ENCODE results near the gene MCF2L2.
"Not testable (repeated sequence)": the region's sequence is repeated elsewhere in the genome, so short reads cannot be mapped to it uniquely, and the experiment has no call there.

Gene MCF2L2

GRCh38 chr3:183396662-183397391, 31.6 kb downstream of the MCF2L2 start:
- DNase-seq (ENCODE audit: low spot score): no peak

DNA sequence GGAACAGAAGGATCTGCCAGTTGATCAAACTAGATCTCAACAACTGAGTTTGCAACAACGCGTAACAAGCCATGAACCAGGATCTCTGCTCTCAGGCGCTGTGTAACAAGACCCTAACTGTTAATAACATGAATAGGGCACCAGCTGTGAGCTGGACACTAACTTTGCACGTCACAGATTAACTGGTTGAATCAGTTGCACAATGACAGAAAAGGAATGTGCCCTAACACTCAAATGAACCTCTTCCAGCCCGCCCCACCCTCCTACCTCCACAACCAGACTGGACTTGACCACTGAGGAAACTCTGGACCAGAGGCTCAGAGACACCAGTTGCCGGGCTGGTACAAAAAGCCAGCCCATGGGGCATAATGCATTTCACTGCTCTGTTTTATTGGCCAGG, 34.3 kb downstream of the MCF2L2 start:
- DNase-seq (ENCODE audit: low spot score): no peak

DNA sequence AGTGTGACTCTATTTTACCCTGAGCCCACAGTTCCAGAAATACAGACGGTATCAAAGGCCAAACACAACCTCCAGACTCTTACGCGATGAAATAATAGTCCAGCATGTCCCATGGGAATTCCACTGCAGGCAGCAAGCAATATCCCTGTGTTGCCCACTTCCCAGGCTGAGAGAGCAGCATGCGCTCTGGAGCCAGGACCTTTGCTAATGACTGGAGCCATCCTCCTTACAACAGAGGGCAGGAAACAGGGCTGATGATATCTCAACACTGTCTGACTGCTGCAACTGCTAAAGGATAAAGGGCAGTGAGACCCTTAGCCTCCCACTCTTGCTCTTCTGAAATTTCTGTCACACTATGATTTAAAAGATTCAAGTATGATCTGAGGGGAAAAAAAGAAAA, 34.8 kb downstream of the MCF2L2 start:
- DNase-seq (ENCODE audit: low spot score): no peak

DNA sequence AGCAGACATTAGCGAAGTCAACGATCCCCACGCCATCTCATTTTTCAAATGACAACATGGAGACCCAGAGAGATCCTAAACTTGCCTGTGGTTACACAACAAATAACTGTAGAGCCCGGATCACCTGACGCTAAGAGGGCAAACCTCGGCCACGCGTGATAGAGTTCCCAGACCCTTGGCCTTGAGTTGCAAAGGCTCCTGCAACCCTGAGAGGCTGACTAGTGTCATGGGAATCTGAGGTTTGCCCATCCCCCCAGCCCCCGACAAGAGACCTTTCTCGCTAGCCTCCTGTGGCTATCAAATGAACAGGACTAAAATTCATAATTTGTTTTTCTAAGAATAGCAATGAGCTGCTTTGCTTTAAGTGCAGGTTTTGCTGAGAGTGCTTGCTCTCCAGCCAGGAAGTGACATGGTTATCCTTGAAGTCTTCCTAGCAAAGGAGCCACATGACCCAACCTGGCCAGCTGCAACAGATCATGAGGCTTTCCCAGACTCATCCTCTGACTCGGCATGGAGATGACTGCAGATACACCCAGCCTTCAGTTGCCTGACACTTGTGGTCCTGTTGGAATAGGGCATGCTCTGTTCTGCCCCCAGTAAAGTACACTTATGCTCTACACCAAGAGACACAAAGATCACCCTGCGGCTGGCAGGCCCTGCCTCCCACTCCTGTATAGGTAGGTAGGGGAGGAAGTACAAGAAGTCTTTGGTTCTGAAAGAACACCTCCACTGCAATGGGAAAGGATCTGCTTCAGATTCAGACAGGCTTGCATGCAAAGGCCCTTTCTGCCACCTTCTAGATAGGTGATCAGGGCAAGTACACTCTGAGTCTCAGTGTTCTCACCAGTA, 36.0 kb downstream of the MCF2L2 start:
- no peak for DNase-seq (ENCODE audit: low spot score)

DNA sequence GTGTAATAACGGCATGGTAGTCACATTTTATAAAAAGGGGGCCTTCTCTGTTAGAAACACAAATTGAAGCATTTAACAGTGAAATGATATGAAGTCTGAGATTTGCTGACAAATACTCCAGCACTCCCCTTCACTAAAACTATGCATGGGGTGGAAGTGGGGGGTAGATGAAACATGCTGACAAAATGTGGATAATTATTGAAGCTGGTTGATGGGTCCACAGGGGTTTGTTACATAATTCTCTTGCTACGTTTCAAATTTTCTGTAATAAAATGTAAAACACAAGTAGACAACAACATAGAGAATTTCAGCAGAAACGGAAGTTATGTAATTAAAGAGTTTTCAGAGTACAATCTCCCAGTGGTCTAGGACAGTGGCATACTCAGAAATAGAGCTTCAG, 37.0 kb downstream of the MCF2L2 start:
- DNase-seq (ENCODE audit: low spot score): no peak

DNA sequence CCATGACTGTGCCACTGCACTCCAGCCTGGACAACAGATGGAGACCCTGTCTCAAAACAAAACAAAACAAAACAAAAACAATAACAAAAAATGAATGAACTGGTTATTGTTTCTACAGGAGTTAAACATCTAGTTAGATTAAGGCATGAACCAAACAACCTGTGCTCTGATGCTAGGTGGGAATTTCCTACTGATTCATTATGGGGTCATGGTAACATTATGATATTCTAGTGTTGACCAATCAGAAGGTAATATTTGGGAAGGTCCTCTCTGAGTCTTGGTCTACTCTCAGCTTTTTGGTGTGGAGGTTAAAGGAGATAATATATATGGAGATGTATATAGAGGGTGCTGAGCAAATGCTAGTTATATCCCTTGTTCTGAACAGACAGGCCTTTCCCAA, 37.6 kb downstream of the MCF2L2 start:
- DNase-seq (ENCODE audit: low spot score): no peak

- DNase-seq (ENCODE audit: low spot score): no peak
Measured at GRCh38 chr3:183388213-183388895, 40.1 kb downstream of the MCF2L2 start.

DNA sequence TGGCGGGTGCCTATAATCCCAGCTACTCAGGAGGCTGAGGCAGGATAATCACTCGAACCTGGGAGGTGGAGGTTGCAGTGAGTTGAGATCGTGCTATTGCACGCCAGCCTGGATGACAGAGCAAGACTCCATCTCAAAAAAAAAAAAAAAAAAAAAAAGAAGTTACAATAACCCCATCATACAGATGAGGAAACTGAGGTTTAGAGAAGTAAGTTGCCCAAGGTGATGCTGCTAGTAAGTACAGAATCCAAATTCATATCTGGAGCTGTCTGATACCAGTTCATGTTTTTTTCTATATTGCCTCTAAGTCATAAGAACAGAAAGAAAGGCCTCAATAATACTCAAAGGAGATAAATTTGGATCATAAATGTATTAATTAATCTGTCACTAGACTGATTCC, 40.6 kb downstream of the MCF2L2 start:
- no peak for DNase-seq (ENCODE audit: low spot score)

DNA sequence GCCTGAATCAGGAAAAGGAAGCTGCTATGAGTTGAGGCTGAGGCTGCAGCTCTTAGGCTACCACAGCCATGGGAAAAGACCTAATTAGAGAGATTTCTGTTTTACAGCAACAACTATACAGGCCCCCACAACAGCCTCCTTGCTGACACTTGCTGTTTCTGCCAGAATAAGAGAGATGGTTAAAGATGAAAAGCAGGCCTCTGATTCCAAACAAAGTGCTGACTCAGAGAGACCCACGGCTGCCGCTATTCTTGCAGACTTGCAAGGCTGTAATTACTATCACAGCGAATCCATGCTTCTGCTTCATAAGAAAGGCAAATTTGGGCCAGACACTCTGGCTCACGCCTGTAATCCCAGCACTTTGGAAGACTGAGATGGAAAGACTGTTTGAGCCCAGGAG, 41.8 kb downstream of the MCF2L2 start:
- DNase-seq (ENCODE audit: low spot score): no peak

DNA sequence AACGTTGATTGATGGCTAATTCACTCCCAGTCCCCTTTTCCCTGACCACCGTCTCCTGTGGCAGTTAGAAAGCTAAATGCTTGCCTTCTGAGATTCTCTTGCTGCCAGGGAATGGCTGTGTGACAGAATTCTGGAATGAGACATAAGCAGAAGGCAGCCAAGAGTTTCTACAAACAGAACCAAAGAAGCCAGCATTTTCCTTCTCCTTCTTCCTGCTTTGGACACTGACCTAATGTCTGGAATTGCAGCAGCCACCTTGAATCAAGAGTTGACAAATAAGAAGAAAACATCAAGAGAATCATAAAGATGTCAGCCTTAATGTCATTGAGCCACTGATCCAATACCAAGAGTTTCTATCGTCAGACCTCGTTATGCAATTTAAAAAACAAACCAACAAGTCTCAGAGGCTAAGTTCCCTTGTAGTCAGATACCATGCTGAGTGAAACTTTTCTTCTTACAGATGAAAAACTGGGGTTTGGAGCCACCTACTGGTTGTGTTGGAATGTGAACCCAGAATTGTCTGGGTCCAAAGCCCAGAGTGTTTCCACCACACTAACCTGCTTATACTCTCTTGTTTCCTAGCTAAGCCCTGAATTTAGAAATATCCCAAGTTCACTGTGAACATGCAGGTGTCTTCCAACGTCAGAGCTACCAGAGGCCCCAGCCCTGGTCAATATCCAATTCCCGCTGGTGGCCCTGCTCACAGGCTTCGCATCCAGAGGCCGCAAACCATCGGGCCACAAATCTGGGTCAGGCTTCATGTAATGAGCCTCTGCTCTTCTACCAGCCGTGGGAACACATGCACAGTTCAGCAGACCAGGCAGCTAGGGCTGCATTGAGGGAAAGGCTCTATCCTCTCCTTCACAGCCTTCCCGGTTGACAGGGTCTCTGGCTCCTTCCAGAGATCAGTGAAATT, 42.5 kb downstream of the MCF2L2 start:
- peak; percentile 66 for DNase-seq (ENCODE audit: low spot score)

- DNase-seq (ENCODE audit: low spot score): no peak
Measured at GRCh38 chr3:183381673-183382072, 46.7 kb downstream of the MCF2L2 start.

- DNase-seq (ENCODE audit: low spot score): no peak
Measured at GRCh38 chr3:183381179-183381578, 47.2 kb downstream of the MCF2L2 start.

DNA sequence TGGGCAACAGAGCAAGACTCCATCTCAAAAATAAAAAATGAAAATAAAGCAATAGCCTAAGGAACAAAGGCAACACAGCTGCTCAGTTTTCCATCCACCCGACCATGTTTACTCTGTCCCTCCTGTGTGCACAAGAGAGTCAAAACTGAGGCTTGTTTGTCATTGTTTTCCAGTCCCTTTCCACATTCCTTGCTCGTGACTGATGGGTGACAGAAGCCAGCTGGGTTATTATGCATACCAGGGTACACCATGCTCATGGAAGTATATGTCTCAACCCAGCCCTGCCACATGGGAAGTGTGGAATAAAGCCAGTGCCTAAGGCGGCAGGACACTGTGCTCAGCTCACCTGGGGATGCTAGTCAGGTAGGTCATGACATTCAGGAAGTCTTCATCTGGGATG, 49.5 kb downstream of the MCF2L2 start:
- DNase-seq (ENCODE audit: low spot score): no peak

GRCh38 chr3:183378545-183378944, 49.9 kb downstream of the MCF2L2 start:
- no peak for DNase-seq (ENCODE audit: low spot score)

- no peak for DNase-seq (ENCODE audit: low spot score)
Measured at GRCh38 chr3:183378008-183378407, 50.4 kb downstream of the MCF2L2 start.

GRCh38 chr3:183377307-183377959, 51.0 kb downstream of the MCF2L2 start:
- DNase-seq (ENCODE audit: low spot score): no peak

- peak; percentile 56 for DNase-seq (ENCODE audit: low spot score)
Measured at GRCh38 chr3:183375787-183376186, 52.6 kb downstream of the MCF2L2 start.

DNA sequence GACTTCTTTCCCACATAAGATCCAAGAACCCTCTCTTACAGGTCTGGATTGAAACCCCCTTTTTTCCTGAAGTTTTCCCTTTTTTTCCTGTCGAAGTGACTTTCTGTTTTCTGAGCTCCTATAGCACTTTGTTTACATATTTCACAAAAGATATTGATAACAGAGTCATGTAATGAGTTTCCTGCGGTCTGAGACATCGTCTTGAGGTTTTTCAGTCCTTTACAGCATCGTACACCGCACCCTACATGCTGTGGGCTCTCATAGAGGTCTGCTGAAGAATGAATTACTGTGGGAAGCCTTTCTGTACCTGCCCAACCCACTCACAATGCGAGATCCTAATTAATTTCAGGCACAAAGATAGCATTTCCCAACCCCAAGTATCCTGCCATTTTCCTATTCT, 53.1 kb downstream of the MCF2L2 start:
- DNase-seq (ENCODE audit: low spot score): no peak

DNA sequence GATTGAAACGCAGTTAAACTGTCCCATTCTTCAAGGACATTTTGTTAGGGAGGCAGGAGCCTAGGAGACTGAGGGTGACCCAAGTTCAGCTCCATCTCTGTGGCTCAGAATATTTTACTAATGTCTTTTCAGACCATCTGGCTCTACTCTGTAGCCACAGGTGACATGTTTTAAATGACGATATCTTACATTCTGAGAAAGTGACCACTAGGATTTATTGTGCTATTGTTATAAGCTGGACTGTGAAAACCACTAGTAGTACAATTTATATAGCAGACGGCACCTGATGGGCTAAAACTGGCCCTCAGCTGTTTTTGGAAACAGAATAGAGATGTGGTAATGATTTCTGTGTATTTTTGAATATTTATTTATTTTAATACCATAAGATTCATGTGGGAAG, 55.5 kb downstream of the MCF2L2 start:
- DNase-seq (ENCODE audit: low spot score): no peak

DNA sequence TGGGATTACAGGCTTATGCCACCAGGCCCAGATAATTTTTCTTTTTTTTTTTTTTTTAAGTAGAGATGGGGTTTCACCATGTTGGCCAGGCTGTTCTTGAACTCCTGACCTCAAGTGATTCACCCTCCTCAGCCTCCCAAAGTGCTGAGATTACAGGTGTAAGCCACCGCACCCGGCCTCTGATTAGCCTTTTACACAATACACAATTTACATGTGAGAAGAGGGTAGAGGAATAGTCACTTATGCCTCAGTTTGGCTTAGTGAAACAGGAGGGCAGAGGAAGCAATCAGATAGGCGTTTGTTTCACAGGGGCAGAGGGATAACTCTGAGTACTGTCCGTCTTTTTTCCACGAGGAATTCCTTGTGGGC, 56.8 kb downstream of the MCF2L2 start:
- not testable (repeated sequence) for DNase-seq (ENCODE audit: low spot score)

GRCh38 chr3:183370391-183370790, 58.0 kb downstream of the MCF2L2 start:
- no peak for DNase-seq (ENCODE audit: low spot score)
